Measurements from ENCODE around the gene IZUMO1. TPM values are rescaled to one million over a fixed set of nuclear protein-coding genes. Genes with fewer than 3 reads are reported as not detected.
A peak's percentile ranks its signal among the peaks of the same experiment; 100 is the strongest.

The IZUMO1 gene
- total and polyA plus RNA-seq, 2 of the 13 experiments (the other 11 are each of a cell fraction or from before 2014, with no cell fraction given): 0.07 to 0.22 TPM

DNA sequence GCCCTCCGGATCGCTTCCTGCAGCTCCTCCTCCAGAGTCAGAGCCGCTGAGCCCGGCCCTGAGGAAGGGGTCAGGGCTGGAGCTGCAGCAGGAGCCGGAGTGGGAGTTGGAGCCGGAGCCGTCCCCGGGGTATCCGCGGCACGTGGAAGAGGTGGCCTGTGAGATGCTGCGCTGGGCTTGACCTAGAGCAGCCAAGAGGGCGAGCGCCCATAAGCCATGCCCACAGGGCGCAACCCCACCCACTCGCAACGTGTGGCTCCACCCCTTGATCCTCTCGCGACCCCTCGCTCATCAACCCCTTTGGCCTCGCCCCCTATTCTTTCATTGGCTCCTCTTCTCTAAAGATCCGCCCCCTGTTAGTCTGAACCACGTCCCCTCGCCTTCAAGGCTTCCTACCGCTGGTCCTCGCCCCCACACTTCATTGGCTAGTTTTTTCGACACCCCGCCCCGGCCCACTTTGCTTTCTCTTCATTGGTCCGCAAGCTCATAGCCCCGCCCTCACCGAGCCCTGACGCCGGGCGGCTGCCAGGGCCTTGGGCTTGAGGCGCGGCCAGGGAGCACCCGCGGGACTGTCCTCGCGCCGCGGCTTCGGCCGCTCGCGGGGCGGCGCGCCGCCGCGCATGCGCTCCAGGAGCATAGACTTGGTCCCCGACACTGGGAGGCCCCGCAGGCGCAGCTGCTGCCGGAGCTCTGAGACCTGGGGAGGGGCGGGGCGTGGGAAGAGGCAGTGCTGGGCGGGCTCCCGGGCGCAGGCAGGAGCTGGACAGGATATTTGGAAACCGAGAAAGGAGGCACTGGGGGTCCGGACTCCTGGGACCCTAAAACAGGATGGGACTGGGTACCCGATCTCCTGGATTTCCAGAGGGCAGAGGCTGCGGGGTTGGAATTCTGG, 32.6 kb downstream of the IZUMO1 start (continued):
- TF ChIP-seq, protein P1, sequence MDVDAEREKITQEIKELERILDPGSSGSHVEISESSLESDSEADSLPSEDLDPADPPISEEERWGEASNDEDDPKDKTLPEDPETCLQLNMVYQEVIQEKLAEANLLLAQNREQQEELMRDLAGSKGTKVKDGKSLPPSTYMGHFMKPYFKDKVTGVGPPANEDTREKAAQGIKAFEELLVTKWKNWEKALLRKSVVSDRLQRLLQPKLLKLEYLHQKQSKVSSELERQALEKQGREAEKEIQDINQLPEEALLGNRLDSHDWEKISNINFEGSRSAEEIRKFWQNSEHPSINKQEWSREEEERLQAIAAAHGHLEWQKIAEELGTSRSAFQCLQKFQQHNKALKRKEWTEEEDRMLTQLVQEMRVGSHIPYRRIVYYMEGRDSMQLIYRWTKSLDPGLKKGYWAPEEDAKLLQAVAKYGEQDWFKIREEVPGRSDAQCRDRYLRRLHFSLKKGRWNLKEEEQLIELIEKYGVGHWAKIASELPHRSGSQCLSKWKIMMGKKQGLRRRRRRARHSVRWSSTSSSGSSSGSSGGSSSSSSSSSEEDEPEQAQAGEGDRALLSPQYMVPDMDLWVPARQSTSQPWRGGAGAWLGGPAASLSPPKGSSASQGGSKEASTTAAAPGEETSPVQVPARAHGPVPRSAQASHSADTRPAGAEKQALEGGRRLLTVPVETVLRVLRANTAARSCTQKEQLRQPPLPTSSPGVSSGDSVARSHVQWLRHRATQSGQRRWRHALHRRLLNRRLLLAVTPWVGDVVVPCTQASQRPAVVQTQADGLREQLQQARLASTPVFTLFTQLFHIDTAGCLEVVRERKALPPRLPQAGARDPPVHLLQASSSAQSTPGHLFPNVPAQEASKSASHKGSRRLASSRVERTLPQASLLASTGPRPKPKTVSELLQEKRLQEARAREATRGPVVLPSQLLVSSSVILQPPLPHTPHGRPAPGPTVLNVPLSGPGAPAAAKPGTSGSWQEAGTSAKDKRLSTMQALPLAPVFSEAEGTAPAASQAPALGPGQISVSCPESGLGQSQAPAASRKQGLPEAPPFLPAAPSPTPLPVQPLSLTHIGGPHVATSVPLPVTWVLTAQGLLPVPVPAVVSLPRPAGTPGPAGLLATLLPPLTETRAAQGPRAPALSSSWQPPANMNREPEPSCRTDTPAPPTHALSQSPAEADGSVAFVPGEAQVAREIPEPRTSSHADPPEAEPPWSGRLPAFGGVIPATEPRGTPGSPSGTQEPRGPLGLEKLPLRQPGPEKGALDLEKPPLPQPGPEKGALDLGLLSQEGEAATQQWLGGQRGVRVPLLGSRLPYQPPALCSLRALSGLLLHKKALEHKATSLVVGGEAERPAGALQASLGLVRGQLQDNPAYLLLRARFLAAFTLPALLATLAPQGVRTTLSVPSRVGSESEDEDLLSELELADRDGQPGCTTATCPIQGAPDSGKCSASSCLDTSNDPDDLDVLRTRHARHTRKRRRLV (CRISPR knock-in tag; IDR thresholded peaks at IDR 0.05): no peak
- no peak for TF ChIP-seq MIXL1 (CRISPR knock-in tag; IDR thresholded peaks at IDR 0.05)
- no peak for TF ChIP-seq ZNF367 (CRISPR knock-in tag; IDR thresholded peaks at IDR 0.05; ENCODE audit: borderline replicate concordance)
- TF ChIP-seq ZNF563 (CRISPR knock-in tag; IDR thresholded peaks at IDR 0.05): peak; percentile 35; the same call in 1 of the 2 replicates
- TF ChIP-seq, protein P2, sequence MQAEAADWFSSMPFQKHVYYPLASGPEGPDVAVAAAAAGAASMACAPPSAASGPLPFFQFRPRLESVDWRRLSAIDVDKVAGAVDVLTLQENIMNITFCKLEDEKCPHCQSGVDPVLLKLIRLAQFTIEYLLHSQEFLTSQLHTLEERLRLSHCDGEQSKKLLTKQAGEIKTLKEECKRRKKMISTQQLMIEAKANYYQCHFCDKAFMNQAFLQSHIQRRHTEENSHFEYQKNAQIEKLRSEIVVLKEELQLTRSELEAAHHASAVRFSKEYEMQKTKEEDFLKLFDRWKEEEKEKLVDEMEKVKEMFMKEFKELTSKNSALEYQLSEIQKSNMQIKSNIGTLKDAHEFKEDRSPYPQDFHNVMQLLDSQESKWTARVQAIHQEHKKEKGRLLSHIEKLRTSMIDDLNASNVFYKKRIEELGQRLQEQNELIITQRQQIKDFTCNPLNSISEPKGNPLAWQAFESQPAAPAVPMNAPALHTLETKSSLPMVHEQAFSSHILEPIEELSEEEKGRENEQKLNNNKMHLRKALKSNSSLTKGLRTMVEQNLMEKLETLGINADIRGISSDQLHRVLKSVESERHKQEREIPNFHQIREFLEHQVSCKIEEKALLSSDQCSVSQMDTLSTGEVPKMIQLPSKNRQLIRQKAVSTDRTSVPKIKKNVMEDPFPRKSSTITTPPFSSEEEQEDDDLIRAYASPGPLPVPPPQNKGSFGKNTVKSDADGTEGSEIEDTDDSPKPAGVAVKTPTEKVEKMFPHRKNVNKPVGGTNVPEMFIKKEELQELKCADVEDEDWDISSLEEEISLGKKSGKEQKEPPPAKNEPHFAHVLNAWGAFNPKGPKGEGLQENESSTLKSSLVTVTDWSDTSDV (CRISPR knock-in tag; IDR thresholded peaks at IDR 0.05): no peak
- no peak for TF ChIP-seq ZBTB42 (CRISPR knock-in tag; IDR thresholded peaks at IDR 0.05)
- TF ChIP-seq ZNF251 (CRISPR knock-in tag; IDR thresholded peaks at IDR 0.05): no peak
- TF ChIP-seq KLF16 (CRISPR knock-in tag; IDR thresholded peaks at IDR 0.05): no peak; a peak in 1 of 4 replicates
- TF ChIP-seq MBNL3 (CRISPR knock-in tag; conservative IDR thresholded peaks at IDR 0.05): no peak
- TF ChIP-seq EEA1 (CRISPR knock-in tag; IDR thresholded peaks at IDR 0.05; ENCODE audit: borderline replicate concordance): no peak
- TF ChIP-seq AKNA (CRISPR knock-in tag; IDR thresholded peaks at IDR 0.05; ENCODE audit: borderline replicate concordance): no peak
- no peak for TF ChIP-seq ZBTB44 (CRISPR knock-in tag; IDR thresholded peaks at IDR 0.05)

Data from HepG2 (cell line).